HG02763 (cell line): ENCODE measurements around the gene JPT1.
"Not testable (repeated sequence)": the region's sequence is repeated elsewhere in the genome, so short reads cannot be mapped to it uniquely, and the experiment has no call there.

Experiments used
- ATAC-seq: cut with Tn5 transposase; IDR thresholded peaks from one replicate; pipeline ENCODE4 v1.9.1; 2021; ENCODE audit warnings: mild to moderate bottlenecking, moderate library complexity; ENCODE audit not compliant: unreplicated experiment

JPT1 gene, protein sequence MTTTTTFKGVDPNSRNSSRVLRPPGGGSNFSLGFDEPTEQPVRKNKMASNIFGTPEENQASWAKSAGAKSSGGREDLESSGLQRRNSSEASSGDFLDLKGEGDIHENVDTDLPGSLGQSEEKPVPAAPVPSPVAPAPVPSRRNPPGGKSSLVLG

DNA sequence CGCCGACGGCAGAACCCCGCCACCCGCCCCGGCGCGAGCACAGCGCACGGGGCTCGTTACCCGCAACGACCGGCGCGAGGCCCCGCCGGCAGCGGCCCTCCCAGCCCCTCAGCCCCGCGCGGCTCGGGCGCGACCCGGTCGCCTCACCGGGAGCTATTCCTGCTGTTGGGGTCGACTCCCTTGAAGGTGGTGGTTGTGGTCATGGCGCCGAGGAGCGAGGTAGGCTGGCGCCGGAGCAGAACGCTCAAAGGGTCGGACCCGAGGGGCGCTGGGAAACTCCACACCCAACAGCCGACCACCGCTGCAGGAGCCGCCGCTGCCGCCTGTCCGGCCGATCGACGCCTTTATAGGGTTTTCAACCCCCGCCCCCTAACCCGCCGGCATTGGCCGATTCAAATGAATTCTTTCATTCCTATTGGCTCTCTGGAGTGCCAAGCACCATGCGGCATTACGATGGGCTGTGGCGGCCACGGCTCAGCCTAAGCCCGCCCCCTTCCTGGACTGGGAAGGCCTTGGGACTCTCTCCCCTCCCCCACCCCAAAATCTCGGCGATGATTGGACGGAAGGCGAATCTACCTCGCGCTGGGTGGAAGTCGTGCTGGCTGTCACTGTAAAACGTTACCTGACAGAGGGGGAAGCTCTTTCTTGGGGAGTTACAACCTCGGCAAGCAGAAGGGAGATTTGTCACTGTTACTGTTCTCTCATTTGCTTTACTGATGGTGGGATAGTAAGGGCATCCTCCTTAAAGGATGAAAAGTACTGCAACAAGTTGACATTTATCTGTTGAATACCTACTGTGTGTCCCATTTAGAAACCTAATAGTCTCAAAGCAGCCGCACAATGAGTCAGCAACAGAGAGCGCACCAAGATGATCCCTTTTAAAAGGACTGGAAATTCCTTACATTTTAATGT, at the start of gene JPT1:
JPT1 (minus strand) TSS at position 318 of the 912 bp plus-strand sequence; CDS start at position 203, 115 bp downstream.
- peak; percentile 96 for ATAC-seq

DNA sequence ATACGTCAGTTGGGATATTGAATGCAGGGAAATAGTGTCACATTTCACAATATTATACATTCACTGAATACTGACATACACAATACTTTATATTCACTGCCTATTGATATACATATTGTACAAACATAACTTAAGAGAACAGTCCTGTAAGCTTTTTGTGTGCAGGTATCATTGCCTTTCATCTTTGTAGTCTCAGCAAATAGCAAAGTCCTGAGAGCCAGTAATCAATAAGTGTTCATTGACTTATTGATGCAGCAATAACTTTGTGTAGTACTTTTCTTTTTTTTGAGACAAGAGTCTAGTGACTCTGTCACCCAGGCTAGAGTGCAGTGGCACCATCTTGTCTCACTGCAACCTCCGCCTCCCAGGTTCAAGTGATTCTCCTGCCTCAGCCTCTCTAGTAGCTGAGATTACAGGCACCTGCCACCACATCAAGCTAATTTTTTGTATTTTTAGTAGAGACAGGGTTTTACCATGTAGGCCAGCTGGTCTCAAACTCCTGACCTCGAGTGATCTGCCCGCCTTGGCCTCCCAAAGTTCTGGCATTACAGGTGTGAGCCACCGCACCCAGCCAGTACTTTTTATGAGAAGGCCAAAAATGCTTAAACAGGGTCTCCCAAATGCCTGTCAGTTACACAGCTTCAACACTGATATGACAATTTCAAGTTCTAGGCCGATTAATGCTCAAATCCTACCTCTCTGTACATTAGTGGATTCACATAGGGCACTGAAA, 45.7 kb upstream of the JPT1 start:
- no peak for ATAC-seq

DNA sequence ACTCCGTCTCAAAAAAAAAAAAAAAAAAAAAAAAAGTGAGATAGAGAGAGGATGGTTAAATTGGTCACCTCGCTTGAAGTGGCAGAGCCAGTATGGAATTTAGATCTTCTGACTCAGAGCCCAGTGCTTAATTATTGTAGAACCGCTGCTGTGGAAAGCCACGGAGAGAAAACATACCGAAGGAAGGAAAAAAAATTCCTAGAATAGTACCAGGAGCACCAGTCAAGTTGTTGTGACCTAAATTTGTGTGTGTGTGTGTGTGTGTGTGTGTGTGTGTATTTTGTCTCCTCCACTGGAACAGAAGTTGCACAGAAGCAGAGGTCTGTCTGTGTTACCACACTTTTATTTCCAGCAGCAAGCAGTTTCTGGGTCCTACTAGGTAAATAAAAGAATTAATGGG, 40.6 kb upstream of the JPT1 start:
- no peak for ATAC-seq

DNA sequence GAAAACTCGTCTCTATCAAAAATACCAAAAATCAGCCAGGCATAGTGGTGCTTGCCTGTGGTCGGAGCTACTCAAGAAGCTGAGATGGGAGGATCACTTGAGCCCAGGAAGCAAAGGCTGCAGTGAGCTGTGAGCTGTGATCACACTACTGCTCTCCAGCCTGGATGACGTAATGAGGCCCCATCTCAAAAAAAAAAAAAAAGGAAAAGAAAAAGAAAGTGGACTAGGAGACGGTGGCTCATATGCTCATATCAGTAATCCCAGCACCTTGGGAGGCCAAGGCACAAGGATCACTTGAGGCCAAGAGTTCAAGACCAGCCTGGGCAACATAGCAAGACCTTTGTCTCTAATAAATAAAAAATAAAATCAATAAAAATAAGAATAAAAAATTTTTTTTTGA, 37.3 kb upstream of the JPT1 start:
- ATAC-seq = no peak

DNA sequence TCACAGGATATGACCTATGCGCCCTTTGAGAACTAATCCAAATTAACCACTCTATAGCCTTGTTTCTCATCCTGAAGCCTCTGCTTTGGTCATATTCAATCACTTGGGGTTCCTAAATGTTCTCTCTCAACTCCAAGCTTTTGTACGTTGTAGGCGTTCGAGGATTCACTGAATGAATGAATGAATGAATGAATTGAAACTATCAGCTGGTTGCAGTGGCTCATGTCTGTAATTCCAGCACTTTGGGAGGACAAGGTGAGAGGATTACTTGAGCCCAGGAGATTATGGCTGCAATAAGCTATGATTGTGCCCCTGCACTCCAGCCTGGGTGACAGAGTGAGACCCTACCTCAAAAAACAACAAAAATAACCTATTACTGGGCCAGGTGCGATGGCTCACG, 34.3 kb upstream of the JPT1 start:
- ATAC-seq = no peak

DNA sequence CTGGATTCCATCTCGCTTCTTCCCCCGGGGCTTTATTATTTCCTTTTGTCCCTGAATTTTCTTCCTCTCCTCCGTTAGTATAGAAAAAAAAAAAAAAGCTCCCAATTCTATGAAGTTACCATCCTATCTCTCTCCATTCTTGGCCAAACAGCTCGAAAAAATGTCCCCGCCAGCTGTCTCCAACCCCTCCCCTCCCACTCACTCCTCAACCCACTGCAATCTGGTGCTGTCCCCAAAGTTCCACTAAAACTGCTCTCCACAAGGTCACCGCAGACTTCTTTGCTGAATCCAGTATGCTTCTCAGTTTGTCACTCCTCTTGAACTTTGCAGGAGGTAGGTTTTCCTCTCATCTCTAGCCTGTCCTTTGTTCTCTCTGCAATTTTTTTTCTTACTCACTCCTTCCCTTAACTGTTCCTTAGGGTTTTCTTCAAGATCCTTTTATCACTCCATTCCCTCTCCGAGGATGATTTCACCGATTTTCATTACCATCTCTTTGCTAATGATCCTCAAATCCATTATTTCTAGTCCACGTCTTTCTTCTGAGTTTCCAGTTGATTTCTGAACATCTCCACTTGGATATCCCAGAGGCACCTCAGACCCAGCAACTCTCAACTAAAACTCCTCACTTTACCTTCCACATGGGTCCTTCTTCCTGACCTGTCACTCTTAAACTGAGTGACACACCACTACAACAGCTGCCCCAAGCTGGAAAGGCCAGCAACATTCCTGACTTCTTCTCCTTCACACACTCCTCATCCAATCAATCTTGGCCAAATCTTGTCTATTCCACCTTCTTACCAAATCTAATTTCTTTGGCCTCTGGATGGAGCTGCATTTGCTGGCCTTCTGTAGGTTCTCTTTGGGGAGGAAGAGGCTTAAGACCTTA, 29.9 kb upstream of the JPT1 start:
- no peak for ATAC-seq

DNA sequence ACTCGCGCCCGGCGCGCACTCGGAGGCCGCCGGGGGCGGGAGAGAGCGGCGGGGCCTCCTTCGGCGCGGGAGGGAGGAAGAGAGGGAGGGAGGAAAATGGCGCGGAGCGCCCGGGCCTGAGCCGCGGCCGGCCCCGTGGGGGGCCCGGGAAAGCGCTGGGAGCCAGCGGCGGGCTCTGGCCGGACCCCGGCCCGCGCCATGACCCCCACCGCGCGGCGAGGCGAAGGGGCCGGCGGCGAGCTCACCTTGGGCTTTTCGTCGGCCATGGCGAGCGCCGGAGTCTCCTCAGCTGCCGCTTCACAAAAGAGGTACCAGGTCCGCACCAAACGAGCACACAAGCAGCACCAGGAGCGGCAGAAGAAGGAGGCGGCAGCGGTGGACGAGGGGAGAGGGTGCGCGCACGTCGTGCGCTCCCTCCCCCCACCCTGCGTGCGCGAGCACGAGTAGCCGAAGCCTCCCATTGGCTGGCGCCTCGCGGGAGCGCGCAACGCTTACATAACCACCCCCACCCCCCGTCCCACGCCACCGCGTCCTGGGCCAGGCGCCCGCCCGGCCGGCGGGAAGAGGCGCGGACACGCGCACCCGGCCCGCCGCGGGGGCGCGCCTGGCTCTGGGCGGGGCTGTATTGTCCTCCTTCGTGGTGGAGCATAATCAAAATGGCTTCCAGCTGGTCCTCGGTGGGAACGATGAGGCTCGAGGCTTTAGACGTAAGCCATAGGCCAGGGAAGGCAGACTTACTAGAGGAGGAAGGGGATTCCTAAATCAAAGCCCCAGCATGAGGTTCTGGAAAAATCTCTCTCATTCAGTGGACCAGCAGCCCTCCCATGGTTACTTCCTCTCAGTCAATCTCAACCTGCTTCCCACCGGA, 28.5 kb upstream of the JPT1 start, which contains the start of gene SUMO2:
SUMO2 (minus strand) TSS at position 391 of the 868 bp plus-strand sequence; CDS start at position 266, 125 bp downstream.
- peak; percentile 79 for ATAC-seq

DNA sequence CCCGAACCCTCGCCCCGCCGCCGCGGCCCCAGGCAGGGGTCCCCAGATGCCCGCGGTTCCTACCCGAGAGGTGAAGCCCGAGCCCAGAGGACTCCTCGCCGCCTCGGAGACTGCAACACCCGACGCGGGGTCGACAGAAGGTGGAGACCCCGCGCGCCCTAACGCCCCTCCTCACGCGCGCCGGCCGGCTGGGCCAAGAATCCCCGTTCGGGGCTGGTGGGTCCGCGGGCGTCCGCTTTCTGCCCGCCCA, 27.9 kb upstream of the JPT1 start:
- peak; percentile 17 for ATAC-seq

DNA sequence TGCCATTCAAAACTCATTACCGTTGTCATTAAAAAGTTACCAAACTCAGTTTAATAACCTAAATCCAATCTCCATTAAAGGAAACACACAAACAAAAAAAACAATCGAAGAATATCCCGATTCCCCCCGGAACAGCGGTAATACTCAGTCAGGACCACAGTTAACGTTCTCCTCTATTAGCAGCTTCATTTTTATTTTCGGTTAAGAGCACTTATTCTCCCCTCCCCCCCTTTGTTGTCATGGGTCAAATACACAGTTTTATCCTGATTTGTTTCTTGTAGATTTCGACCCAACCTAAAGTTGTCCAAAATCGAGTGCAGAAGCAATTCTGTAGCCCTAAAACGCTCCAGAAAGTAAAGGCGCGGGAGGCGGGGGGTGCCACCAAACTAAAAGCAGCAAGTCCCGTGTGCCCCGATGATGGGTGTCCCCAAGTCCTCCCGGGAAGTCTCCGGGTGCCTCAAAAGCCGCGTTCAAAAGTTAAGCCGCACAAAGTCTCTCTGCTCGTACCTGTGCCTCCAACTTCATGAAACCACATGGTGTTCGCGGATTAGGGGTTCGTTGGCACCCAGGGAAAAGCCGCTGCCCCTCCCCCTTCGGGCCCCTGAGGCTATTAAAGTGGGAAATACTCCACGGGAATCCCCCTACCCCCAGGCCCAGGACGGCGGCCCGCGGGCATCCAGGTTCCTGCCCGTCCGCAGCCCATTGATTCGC, 27.5 kb upstream of the JPT1 start:
- peak; percentile 13 for ATAC-seq

DNA sequence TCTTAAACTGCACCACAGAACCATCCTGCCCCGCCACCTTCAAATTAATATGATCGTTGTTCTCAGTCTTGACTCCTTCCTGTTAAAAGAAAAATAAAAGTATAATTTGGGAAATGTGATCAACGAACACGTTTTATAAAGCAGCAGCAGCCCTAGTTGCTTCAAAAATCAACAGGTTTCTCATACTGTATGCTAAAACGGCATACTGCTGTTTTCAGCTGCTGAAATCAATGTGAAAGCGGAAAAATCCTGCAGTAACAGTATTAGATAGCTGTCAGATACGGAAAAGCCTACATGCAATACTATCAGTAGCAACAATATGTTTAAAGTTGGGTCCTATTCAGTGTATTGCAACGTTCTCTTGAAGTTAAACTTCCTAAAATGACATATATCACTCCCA, 26.8 kb upstream of the JPT1 start:
- ATAC-seq = no peak

DNA sequence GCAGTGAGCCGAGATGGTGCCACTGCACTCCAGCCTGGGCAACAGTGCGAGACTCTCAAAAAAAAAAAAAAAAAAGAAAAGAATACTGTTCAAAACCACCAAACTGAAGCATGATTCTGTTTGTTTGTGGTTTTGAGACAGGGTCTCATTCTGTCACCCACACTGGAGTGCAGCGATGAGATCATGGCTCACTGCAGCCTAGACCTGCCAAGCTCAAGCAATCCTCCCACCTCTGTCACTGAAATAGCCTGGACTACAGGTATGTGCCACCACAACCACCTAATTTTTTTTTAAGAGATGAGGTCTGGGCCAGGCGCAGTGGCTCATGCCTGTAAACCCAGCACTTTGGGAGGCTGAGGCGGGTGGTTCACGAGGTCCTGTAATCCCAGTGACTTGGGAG, 24.1 kb upstream of the JPT1 start:
- ATAC-seq = no peak

DNA sequence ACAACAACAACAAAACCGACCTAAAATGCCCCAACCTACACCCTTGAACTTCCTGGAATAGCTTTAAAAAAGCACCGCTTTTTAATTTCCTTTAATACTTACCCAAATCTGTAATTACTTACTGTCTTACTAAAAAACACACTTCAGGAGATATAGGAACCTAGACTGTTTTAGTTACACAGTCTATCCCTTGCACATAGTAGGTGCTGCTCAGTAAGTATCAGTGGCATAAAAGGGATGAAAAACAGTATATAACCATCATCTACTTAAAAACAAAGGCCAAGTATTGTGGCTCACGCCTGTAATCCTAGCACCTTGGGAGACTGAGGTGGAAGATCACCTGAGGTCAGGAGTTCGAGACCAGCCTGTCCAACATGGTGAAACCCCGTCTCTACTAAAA, 22.3 kb upstream of the JPT1 start:
- ATAC-seq = no peak

DNA sequence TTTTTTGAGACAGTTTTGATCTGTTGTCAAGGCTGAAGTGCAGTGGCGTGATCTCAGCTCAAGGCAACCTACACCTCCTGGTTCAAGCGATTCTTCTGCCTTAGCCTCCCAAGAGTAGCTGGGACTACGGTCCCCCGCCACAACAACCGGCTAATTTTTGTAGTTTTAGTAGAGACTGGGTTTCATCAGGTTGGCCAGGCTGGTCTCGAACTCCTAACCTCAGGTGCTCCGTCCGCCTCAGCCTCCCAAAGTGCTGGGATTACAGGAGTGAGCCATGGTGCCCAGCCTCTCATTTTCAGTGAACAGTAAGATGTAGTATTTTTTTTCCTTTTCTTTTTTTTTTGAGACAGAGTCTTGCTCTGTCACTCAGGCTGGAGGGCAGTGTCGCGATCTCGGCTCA, 20.7 kb upstream of the JPT1 start:
- no peak for ATAC-seq

DNA sequence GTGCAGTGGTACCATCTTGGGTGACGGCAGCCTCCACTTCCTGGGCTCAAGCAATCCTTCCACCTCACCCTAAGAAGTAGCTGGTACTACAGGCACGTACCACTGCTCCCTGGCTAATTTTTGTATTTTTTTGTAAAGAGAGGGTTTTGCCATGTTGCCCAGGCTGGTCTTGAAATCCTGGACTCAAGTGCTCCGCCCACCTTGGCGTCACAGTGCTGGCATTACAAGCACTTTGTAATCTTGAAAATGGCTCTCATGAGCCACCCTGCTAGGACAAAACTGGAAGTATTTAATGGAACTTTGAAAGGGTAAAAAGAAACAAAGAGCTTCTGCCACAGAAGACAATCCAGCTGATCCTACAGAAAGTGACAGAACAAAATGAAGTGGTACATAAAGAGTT, 19.2 kb upstream of the JPT1 start:
- ATAC-seq = no peak

DNA sequence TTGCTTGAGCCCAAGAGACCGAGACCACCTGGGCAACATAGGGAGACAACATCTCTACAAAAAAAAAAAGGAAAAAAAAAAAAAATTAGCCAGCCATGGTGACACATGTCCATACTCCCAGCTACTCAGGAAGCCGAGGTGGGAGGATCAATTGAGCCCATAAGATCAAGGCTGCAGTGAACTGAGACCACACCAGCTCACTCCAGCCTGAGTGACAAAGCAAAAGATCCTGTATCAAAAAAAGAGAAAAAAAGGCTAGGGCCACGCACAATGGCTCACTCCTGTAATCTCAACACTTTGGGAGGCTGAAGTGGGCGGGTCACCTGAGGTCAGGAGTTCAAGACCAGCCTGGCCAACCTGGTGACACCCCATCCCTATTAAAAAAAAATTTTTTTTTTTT, 14.7 kb upstream of the JPT1 start:
- no peak for ATAC-seq

DNA sequence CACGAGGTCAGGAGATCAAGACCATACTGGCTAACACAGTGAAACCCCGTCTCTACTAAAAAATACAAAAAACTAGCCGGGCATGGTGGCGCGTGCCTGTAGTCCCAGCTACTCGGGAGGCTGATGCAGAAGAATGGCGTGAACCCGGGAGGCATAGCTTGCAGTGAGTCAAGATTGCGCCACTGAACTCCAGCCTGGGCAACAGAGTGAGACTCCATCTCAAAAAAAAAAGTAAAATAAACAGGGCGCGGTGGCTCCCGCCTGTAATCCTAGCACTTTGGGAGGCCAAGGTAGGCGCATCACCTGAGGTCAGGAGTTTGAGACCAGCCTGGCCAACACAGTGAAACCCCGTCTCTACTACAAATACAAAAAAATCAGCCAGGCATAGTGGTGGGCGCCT, 10.3 kb upstream of the JPT1 start:
- not testable (repeated sequence) for ATAC-seq

DNA sequence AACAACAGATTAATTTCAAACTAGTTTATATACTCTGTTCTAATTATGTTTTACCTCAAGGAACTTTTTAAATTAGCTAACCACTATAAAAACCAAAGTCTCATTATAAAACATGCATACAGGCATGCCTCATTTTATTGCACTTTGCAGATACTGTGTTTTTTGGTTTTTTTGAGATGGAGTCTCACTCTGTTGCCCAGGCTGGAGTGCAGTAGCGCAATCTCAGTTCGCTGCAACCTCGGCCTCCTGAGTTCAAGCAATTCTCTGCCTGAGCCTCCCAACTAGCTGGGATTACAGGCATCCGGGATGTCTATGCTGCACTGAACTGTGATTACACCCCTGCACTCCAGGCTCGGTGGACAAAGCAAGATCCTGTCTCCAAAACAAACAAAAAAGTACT, 8.8 kb upstream of the JPT1 start:
- ATAC-seq = no peak

DNA sequence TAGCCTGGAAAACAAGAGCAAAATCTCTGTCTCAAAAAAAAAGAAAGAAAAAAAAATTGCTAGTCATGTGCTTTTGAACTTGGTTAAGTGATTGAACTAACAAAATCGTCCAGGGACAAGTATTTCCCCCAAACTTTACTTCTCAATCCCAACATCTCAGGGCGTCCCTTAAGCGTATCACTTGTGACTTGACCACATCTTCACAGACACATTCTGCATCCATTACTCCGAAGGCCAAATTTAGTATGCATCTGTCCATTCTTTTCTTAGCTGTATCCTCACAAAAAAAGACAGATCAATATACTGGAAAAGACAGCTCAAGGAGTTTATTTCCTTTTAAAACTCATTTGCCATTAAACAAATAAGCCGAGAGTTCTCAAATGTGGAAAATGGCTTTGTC, 5.9 kb upstream of the JPT1 start:
- ATAC-seq = no peak
